DND-41 (cell line): ENCODE measurements around the gene BRAT1.
A peak's percentile ranks its signal among the peaks of the same experiment; 100 is the strongest.

Experiments used
- ATAC-seq: fragments of 200-7000 bp; cut with Tn5 transposase; 3 replicates; pipeline ENCODE4 v1.9.1; 2021; ENCODE audit warnings: low read depth; ENCODE audit not compliant: insufficient read depth
- DNase-seq: peaks from one replicate; pipeline ENCODE4 v3.0.0-alpha.2; 2020
- H2AFZ ChIP-seq: 2 replicates; pipeline ENCODE4 v1.6.0; 2012; ENCODE audit warnings: low read depth, low read length
- H3K27ac ChIP-seq: 2 replicates; pipeline ENCODE4 v1.5.1; 2012; ENCODE audit warnings: low read length, inconsistent platforms
- H3K27me3 ChIP-seq: fragments of 200-600 bp; sonication (generic); 2 replicates; pipeline ENCODE4 v1.6.0; 2012; ENCODE audit warnings: low read length, mild to moderate bottlenecking, inconsistent platforms; ENCODE audit not compliant: insufficient read depth, poor library complexity
- H3K36me3 ChIP-seq: 2 replicates; pipeline ENCODE4 v1.5.1; 2012; ENCODE audit warnings: low read length, inconsistent platforms; ENCODE audit not compliant: insufficient read depth
- H3K4me1 ChIP-seq: 2 replicates; pipeline ENCODE4 v1.5.1; 2012; ENCODE audit warnings: mild to moderate bottlenecking, low read length; ENCODE audit not compliant: insufficient read depth
- H3K4me2 ChIP-seq: 2 replicates; pipeline ENCODE4 v1.6.0; 2012; ENCODE audit warnings: mild to moderate bottlenecking, moderate library complexity, low read length, inconsistent platforms; ENCODE audit not compliant: insufficient read depth
- H3K4me3 ChIP-seq, 2 experiments: fragments of 200-600 bp in 1 of 2; shearing (Covaris generic) in 1 of 2; 2 replicates each; pipeline ENCODE4 v1.5.1; 2012 to 2016; ENCODE audit warnings: inconsistent platforms in 2 of 2, low read length in 2 of 2, mild to moderate bottlenecking in 2 of 2, low read depth in 1 of 2, moderate library complexity in 1 of 2
- H3K79me2 ChIP-seq: 2 replicates; pipeline ENCODE4 v1.6.0; 2012; ENCODE audit warnings: low read length, inconsistent platforms; ENCODE audit not compliant: insufficient read depth
- H3K9ac ChIP-seq: 2 replicates; pipeline ENCODE4 v1.6.0; 2012; ENCODE audit warnings: low read depth, mild to moderate bottlenecking, inconsistent platforms, low read length, moderate library complexity
- H3K9me3 ChIP-seq: 2 replicates; pipeline ENCODE4 v1.5.1; 2012; ENCODE audit warnings: low read length, moderate library complexity, mild to moderate bottlenecking, inconsistent platforms; ENCODE audit not compliant: insufficient read depth, severe bottlenecking
- H4K20me1 ChIP-seq: 2 replicates; pipeline ENCODE4 v1.6.0; 2012; ENCODE audit warnings: low read length; ENCODE audit not compliant: insufficient read depth
- CTCF ChIP-seq: IDR thresholded peaks from 2 replicates; pipeline ENCODE4 v1.5.1; 2012; ENCODE audit warnings: borderline replicate concordance, low read length, moderate library complexity, mild to moderate bottlenecking; ENCODE audit not compliant: poor library complexity, severe bottlenecking; ENCODE audit errors: extremely low read depth
- EZH2 ChIP-seq: IDR thresholded peaks from 3 replicates; pipeline ENCODE4 v1.6.1; 2012; ENCODE audit warnings: borderline replicate concordance, low read depth, mild to moderate bottlenecking, moderate library complexity, low read length, inconsistent platforms; ENCODE audit not compliant: severe bottlenecking

Gene BRAT1

GRCh38 chr7:2523941-2524807 lies 31.1 kb downstream of the BRAT1 start:
- Histone ChIP-seq H3K4me3 (no peak overlapping the region), H3K27ac (no peak overlapping the region)
- TF ChIP-seq EZH2 (no peak), CTCF (no peak)

GRCh38 chr7:2523461-2523936 lies 31.8 kb downstream of the BRAT1 start:
- H3K9ac ChIP-seq, result no peak overlapping the region
- no peak for ATAC-seq
- no peak for DNase-seq
- TF ChIP-seq EZH2 (no peak), CTCF (no peak)
- no peaks in the 10 kb centered on the region for H3K36me3 ChIP-seq
- peaks cover 8% of the 10 kb centered on the region for H3K27me3 ChIP-seq
- no peak overlapping the region for H3K4me2 ChIP-seq
- H3K9me3 ChIP-seq, result no peaks in the 10 kb centered on the region
- peaks cover 19% of the 10 kb centered on the region for H4K20me1 ChIP-seq
- H3K4me3 ChIP-seq, result no peak overlapping the region
- H2AFZ ChIP-seq, result no peak overlapping the region
- H3K4me1 ChIP-seq, result peaks cover 39% of the 10 kb centered on the region
- H3K27ac ChIP-seq, result no peak overlapping the region
- no peaks in the 10 kb centered on the region for H3K79me2 ChIP-seq

More at GRCh38 chr7:2523941-2524807, 31.1 kb downstream of the BRAT1 start:
- no peaks in the 10 kb centered on the region for H3K9me3 ChIP-seq
- no peak overlapping the region for H3K9ac ChIP-seq
- H4K20me1 ChIP-seq, result peaks cover 19% of the 10 kb centered on the region
- H2AFZ ChIP-seq, result no peak overlapping the region
- H3K4me1 ChIP-seq, result peaks cover 33% of the 10 kb centered on the region
- ATAC-seq, result no peak
- H3K27me3 ChIP-seq, result peaks cover 8% of the 10 kb centered on the region
- H3K36me3 ChIP-seq, result no peaks in the 10 kb centered on the region
- no peak for DNase-seq
- no peaks in the 10 kb centered on the region for H3K79me2 ChIP-seq
- H3K4me2 ChIP-seq, result no peak overlapping the region

- no peak overlapping the region for H3K9ac ChIP-seq
- peaks cover 39% of the 10 kb centered on the region for H3K4me1 ChIP-seq
Measured at GRCh38 chr7:2522780-2523433, 32.4 kb downstream of the BRAT1 start.

More at GRCh38 chr7:2522780-2523433, 32.4 kb downstream of the BRAT1 start:
- no peak overlapping the region; a peak in 1 of 4 replicates for H3K4me3 ChIP-seq
- TF ChIP-seq EZH2, result no peak
- no peak for TF ChIP-seq CTCF
- H2AFZ ChIP-seq, result no peak overlapping the region
- DNase-seq, result no peak
- no peaks in the 10 kb centered on the region for H3K9me3 ChIP-seq
- H3K36me3 ChIP-seq, result no peaks in the 10 kb centered on the region
- no peaks in the 10 kb centered on the region for H3K79me2 ChIP-seq
- no peak for ATAC-seq
- peak overlapping the region; percentile 47 for H3K27ac ChIP-seq
- peak overlapping the region; percentile 53 for H3K4me2 ChIP-seq
- peaks cover 19% of the 10 kb centered on the region for H4K20me1 ChIP-seq
- peaks cover 8% of the 10 kb centered on the region for H3K27me3 ChIP-seq
